DMS79 (cell line): Measurements from ENCODE around the gene LILRB5.
"Not testable (repeated sequence)": the region's sequence is repeated elsewhere in the genome, so short reads cannot be mapped to it uniquely, and the experiment has no call there.

Source experiments
- DNase-seq: peaks from one replicate; lab custom pipeline; 2025; lab: John Stamatoyannopoulos, UW

The LILRB5 gene

DNA sequence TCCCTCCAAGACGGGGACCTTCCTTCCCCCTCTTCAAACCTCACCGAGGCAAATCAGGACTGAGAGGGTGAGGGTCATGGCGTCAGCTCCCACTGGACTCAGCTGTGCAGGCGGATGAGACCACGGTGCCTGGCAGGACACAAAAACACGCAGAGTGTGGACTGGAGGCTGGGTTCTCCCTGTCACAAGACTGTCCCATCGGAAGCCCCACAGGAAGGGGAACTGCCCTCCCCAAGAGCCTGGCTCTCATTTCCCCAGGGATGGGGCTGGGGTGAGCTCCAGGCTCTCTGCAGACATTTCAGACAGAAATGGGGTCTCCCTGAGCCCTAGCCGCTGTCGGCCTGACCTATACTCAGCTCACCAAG is at the start of gene LILRB5:
Gene LILRB5, minus strand, starts transcription at position 158 of the 365 bp plus-strand sequence. Its CDS starts 80 bp downstream, at position 78.
- DNase-seq = no peak

DNA sequence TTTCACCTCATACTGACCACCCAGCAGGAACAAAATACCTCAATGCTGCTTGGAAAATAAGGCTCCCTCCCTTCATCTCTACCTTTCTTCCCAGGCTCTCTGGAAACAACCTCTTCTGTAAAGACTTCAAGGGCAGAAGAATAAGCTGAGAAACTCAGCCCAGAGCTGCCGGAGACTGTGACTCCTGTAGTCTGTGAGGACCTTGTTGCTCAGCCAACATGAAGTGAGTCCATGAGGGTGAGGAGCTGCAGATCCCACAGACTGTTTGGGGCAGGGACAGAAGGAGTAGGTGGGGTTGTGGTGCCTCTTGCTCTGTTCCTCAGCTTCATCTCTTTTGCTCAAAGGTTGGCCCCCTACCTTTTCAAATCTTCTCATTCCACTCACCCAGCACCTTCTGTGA is 48.1 kb upstream of the LILRB5 start:
- DNase-seq = no peak

DNA sequence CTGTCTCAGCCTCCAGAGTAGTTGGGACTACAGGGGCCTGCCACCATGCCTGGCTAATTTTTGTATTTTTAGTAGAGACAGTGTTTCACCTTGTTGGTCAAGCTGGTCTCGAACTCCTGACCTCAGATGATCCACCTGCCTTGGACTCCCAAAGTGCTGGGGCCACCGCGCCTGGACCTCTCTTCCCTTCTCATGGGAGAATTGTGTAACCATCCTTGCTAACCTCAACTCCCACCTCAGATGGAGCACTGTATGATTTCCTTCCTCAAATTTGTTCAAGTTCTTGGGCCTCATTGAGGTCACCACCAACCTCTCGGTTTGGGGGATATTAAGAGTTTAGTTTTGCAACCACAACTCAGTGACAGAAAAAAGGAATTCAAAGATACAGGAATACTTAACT is 45.2 kb upstream of the LILRB5 start:
- DNase-seq = no peak

DNA sequence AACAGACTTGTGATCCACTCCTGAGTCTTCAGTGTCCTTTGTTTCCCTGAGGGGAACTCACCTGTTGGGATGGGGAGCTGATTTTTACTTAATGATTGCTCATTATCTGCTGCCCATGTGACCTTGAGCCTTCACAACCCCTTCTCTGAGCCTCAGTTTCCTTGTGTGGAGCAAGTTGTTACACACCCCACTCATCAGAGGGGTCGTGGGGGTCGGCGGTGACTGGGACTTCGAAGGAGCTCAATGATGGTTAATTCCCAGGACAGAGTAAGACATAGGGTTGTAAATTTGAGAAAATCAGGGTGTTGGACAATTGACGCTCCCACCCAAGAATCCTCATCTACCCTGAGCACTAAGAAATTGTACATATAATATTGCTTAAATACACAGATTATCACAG is 42.4 kb upstream of the LILRB5 start:
- no peak for DNase-seq

DNA sequence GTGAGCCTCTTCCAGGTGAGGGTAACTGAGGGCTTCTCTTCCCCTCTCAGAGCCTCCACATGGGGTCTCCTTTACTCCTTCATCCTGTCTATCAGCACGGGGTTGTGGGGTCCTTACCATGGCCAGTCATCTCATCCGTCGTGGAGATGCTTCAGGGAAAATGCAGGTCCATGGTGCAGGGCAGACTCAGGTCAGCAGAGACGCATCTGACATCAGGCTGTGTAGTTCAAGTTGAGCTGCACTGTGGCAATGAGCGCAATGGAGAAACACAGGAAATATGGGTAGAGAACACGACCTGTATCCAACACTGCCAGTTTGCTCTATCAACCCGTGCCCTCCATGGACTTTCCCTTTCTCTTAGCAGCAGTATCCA is 42.0 kb upstream of the LILRB5 start:
- no peak for DNase-seq

DNA sequence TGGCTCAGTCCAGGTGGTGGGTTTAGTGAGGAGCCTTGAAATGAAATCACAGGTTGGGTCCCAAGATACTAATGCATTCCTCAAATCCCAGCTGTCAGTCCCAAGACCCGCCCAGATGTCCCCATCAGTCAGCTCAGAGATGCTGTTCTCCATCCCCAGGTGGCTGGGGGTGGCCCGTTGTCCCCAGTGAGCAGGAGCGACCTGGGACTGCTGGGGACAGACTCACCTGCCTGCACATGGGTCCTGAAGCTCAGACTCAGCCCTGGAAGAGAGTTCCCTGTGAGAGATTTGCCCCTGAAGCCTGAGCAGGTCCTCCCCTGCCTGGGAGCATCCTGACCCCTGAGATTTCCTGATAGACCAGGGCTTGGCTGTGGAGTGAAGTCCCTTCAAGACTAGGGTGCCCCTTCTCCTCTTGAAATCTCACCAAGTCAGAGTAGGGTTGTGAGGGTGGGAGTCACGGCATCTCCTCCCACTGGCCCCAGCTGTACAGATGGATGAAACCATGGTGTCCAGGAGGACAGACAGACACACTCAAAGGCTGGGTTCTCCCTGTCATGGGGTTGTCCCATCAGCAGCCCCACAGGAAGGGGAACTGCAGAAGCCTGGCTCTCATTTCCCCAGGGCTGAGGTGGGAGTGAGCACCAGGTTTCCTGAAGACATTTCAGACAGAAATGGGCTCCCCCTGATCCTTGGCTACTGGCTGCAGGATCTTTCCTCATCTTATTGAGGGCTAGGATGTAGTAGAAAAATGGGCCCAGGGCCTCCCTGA is 41.5 kb upstream of the LILRB5 start:
- no peak for DNase-seq

DNA sequence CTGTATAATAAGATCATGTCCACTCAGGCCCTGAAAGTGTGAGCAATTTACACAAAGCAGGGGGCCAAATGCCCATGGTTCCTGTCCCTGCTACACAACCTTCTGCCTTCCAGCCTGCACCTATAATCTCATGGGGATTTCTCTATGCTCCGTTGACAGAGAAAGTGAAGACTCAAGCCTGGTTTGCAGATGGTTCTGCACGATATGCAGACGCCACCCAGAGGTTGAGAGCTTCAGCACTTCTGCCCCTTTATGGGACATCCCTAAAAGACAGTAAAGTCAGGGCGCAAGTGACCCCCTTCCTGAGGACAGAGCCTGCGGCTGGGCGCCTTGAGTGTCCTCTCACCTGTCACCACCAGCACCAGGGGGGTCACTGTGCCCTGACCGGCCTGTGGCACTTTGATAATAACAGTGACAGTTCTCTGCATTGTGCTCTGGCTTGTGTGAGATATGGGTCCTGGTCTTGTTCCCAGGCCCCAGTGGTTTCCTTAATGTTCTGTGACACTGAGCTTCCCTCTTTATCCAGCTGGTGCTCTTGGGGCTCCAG is 40.8 kb upstream of the LILRB5 start:
- DNase-seq = no peak

DNA sequence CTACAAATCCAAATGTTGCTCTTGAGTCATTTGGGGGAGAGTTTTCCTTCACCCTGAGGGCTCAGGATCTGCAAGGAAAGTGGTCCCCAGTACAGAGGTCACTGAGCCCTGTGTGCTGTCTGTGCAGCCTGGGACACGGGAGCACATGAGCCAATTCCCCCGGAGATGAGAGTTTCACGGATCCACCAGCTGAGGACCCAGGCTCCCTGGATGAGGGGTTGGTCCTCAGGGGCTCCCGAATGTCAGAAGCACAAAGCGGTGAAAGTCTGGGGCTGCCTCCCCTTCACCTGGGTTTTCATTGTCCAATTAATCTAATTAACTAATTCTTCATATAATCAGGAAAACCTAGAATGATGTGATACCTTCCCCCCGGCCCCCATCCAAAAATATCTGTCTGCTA is 37.5 kb upstream of the LILRB5 start:
- no peak for DNase-seq

DNA sequence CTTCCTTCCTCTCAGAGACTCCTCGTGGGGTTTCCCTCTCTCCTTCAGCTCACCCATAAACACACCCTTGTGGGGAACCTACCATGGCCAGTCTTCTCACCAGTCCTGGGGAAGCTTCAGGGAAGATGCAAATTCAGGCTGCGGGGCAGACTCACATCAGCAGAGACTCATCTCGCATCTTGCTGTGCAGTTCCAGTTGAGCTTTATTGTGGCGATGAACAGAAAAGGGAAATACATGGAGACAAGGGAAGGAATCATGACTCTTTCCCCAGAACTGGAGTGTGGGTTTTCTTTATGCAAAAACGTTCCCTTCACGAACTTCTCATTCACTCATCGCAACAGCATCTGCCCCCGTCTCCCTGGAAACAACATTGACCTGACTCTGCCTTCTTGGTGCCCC is 32.1 kb upstream of the LILRB5 start:
- not testable (repeated sequence) for DNase-seq

DNA sequence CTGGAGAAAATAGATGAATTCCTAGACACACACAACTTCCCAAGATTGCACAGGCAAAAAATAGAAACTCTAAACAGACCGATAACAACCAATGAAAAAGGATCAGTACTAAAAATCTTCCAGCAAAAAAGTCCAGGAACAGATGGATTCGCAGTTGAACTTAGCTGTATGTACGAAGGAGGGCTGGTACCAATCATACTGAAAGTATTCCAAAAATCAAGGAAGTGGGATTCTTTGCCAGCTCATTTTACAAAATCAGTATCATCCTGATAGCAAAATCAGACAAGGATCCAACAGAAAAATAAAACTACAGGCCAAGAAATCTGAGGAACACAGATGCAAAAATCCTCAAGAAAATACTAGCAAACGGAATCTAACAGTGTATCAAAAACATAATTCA is 30.4 kb upstream of the LILRB5 start:
- no peak for DNase-seq

DNA sequence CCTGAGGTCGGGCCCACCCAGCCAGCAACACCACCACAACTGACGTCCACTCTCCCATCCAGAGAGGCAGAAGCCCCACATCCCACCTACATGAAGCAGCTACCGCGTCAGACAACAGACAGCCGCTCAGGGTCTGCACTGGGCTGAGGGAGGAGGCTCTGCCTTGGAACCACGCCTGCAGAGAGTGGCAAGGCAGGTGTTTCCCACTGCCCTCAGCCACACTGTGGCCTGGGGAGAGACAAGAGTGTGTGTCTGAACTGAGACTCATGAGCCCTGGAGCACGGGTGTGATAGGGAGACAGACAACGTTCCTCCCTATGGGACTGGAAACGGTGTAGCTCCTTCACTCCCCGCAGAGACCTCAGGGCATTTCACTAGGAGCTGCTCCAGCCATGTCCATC is 29.2 kb upstream of the LILRB5 start:
- not testable (repeated sequence) for DNase-seq

DNA sequence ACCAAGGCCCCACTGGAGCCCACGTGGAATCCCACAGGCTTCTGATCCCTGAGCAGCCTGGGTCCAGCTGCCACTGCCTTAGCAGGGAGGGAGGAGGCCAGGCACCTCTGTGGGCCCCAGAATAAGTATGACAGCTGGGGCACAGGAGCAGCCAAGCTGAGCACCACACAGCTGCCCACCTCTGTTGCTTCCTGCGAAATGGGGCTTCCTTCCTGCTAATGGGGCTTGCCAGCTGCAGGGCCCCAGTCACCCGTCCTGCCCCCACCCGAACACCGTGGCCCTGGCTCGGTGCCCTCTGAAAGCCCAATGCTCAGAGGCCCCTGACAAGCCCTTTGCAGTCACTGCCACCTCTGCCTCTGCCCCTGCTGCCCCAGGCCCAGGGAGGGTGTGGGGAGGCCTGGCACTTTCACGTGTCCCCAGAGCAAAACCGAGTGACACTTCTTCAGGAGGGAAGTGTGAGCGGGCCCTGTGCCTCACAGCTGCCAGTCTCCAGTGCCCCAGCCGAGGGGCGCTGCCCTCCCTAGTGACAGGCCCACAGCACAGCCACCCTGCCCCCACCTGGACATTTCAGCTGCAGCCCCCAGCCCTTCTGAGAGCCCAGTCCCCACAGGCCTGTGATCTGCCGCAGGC is 28.5 kb upstream of the LILRB5 start:
- DNase-seq = not testable (repeated sequence)

DNA sequence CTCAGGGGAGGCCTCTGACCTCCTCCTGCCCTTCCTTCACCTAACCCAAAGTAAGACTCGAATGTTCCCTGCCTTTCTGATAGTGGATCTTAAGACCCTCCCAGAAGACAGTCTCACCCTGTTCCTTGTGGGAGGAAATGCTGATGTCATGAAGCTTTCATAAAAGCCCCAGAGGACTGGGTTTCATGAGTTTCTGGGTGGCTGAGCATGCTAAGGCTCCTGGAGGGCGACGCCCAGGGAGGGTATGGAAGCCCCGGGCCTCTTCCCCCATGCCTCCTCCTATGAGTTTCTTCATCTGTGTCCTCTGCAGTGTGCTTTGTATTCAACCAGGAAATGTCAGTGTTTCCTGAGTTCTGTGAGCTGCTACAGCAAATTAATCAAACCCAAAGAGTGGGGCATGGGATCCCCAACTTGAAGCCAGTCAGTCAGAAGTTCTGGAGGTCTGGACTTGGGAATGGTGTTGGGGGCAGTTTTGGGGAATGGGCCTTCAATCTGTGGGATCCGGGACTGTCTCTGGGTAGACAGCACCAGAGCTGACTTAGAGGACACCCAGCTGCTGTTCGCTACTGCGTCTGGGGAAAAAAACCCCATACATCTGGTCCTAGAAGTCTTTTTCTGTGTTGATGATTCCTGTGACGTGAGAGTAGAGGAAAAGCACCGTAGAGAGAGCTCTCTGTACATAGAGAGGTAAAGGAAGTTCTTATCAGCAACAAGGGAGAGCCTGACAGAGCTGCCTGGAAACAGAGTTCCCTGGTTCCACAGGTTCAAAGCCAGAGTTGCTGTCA is 25.8 kb upstream of the LILRB5 start:
- DNase-seq = no peak

DNA sequence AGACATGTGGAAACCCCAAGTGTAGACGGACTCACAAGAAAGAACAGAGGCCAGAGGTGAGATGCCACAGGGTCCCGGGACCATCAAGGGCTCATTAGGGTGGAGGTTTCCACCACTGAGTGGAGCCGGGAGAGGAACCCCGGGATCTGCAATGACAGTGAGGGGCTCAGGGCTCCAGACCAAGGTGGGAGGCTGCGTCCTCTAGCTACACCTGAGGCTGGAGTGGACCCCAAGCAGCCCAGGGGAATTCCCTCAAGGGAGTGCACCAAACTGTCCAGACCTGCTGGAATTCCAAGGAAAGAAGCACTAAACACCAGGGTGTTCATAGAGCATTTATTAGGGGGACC is 24.6 kb upstream of the LILRB5 start:
- not testable (repeated sequence) for DNase-seq

DNA sequence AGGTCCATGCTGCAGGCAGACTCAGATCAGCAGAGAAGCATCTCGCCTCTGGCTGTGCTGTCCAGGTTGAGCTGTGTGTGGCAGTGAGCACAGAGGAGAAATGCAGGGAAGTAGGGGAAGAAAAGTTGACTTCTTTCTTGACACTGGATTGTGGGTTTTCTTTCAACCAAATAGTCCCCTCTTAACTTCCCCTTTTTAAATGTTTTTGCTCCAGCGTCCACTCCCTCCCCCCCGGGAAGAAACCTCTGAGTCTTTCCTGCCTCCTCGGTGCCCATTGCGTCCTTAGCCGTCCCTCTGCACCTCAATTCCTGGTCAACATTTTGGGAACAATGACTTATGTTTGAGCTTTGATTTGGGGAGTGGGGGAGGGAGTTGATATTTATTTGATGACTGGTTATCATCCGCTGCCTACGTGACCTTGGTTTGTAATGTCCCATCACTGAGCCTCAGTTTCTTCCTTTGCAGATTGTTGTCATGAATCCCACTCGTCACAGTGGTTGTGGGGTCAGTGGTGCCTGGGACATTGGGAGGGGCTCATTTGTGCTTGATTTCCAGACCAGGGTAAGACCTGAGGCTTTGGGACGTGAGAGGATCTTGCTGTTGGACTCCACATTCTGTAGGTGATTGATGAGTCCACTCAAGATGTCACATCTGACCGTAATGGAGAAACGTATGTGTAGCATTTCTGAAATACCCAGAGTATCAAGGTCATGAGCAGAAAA is 24.1 kb upstream of the LILRB5 start, which contains the start of gene LILRB2:
Gene LILRB2, minus strand, starts transcription at position 104 of the 722 bp plus-strand sequence. CDS start 614 bp downstream, outside the sequence.
- DNase-seq = no peak

DNA sequence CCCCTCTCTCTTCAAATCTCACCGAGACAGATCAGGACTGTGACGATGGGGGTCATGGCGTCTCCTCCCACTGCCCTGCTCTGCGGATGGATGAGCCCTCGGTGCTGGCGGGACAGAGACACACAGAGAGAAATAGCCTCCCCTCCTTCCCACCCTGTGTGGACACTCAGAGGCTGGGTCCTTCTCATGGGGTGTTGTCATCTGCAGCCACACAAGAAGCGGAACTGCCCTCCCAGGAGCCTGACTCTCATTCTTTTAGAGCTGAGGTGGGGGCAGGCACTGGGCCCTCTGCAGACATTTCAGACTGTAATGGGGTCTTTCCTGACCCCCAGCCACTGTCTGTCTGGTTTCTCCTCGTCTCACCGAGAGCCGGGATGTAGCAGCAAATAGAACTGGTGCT is 23.4 kb upstream of the LILRB5 start:
- DNase-seq = not testable (repeated sequence)

DNA sequence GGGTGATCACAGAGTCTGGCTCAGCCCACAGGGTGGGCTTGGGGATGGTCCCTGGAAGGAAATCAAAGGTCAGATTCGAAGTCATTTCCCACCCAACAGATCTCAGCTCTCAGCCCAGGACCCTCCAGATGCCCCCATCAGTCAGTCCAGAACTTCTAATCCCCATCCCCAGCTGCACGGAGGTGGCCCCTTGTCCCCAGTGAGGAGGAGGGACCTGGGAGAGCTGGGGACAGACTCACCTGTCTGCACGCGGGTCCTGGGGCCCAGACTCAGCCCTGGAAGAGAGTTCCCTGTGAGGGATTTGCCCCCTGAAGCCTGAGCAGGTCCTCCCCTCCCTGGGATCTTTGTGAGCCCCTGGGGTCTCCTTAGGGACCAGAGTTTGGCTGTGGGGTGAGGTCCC is 23.0 kb upstream of the LILRB5 start:
- not testable (repeated sequence) for DNase-seq

DNA sequence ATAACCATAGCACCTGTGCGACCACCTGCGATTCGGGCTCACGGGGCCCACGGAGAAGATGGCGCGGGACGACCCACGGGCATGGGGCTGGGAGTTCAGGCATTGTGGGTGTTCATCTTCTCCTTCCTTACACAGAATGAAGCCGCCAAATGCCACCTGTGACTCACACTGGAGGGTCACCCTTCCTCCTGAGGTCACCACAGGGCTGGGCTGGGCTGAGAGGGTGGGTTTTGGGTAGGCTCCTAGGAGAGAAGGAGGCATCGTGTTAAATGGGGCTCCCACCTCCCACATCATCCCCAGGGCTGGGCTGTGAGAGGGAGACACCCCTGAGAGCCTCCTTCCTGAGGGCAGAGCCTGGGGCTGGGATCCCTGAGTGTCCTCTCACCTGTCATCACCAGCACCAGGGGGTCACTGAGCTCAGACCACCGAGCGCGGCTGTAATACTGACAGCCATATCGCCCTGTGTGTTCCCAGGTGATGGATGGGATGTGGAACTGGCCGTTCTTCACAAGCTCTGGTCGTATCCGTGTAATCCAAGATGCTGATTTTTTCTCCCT is 22.4 kb upstream of the LILRB5 start:
- DNase-seq = no peak

DNA sequence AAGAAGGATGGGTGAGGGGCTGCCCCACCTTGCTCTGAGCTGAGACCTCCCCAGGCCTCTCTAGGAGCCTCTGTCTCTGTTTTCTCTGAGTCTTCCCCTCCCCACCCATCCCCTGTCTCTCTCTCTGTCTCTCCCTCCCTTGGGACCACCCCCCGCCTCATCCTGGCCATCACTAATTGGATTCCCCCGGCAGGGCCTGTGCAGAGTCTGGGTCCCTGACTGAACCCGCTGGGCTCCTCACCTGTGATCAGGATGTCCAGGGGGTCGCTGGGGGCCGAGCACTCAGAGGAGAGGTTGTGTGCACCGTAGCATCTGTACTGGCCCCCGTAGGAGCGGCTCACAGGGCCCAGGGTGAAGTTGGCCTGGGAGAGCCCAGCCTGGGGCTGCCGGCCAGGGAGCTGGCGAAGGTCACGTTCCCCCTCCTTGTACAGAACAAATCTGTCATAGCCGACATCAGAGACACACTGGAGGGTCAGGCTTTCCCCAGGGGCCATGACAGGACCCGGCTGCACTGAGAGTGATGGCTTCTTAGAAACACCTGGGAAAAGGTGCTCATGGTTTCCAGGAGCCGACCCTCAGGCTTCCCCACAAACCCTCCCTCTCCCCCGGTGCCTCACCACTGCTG is 21.6 kb upstream of the LILRB5 start:
- not testable (repeated sequence) for DNase-seq

DNA sequence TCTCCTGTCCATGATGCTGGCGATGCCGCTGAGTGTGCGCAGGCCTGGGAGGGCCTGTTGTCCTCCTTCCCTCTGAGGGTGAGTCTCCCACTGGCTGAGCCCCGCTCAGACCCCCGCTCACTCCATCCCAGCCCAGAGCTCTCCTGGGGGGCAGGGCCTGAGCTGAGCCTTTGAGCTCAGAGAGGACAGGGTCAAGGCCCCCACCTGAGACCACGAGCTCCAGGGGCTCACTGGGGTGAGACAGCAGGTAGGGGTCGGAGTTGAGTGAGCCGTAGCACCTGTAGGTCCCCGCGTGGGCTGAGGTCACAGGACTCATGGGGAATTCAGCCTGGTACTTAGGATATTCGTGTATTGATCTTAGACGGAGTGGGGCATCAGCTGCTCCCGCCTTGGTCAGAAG is 21.0 kb upstream of the LILRB5 start:
- not testable (repeated sequence) for DNase-seq

DNA sequence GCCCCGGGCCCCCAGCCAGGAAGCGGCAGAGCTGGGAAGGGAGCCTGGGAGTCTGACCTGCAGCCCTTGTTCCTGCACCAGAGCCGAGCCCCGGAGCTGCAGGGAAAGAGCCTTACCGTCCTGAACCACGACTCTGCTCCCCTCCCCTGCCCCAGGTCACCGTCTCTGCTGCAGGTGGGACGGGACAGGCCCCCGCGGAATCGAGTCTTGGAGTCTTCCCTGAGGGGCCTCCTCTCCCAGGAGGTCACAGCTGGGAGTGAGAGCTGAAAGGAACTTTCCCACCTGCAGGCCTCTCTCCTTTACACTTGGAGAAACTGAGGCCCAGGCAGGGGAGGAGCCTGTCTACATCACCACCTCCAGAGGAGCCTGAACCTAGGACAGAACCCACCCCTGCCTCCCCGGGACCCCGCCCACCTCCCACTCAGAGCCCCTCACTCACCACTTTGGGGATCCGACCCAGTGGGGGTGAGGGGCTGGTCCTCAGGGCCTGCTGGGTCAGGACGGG is 20.1 kb upstream of the LILRB5 start:
- DNase-seq = not testable (repeated sequence)
